HepG2 (cell line): ENCODE measurements around the gene IRAK3. TPM values are rescaled to one million over a fixed set of nuclear protein-coding genes. Genes with fewer than 3 reads are reported as not detected.
A peak's percentile ranks its signal among the peaks of the same experiment; 100 is the strongest.

Source experiments
- ARNTL ChIP-seq: sonication (generic); formaldehyde crosslinking; IDR thresholded peaks from 2 replicates; pipeline ENCODE4 v1.4.0; 2020; ENCODE audit warnings: mild to moderate bottlenecking, missing genetic modification reagents
- BCL6 ChIP-seq: IDR thresholded peaks from 2 replicates; pipeline ENCODE4 v1.6.1; 2016; ENCODE audit warnings: missing genetic modification reagents, missing compliant biosample characterization
- EED ChIP-seq: sonication (generic); formaldehyde crosslinking; IDR thresholded peaks from 2 replicates; pipeline ENCODE4 v1.5.0; 2020; ENCODE audit warnings: mild to moderate bottlenecking, missing genetic modification reagents
- FOSL1 ChIP-seq: sonication (generic); formaldehyde crosslinking; IDR thresholded peaks from 2 replicates; pipeline ENCODE4 v1.9.0; 2021; ENCODE audit warnings: missing genetic modification reagents, borderline replicate concordance
- FOXA3 ChIP-seq: IDR thresholded peaks from 2 replicates; pipeline ENCODE4 v1.6.1; 2016; ENCODE audit warnings: missing genetic modification reagents, missing compliant biosample characterization
- GZF1 ChIP-seq: sonication (generic); formaldehyde crosslinking; IDR thresholded peaks from 2 replicates; pipeline ENCODE4 v1.5.1; 2020; ENCODE audit warnings: mild to moderate bottlenecking, missing genetic modification reagents
- HNRNPLL ChIP-seq: fragments of 200-400 bp; formaldehyde crosslinking; IDR thresholded peaks from 2 replicates; pipeline ENCODE4 v1.6.1; 2017; ENCODE audit warnings: mild to moderate bottlenecking, low read depth, low read length; ENCODE audit not compliant: poor library complexity, severe bottlenecking
- KDM5B ChIP-seq: sonication (generic); formaldehyde crosslinking; IDR thresholded peaks from 2 replicates; pipeline ENCODE4 v1.4.0; 2020; ENCODE audit warnings: missing genetic modification reagents, mild to moderate bottlenecking, borderline replicate concordance
- KDM6A ChIP-seq: IDR thresholded peaks from 2 replicates; pipeline ENCODE4 v1.6.1; 2016; ENCODE audit warnings: low read depth
- NFYC ChIP-seq: IDR thresholded peaks from 2 replicates; pipeline ENCODE4 v1.6.1; 2016; ENCODE audit warnings: missing genetic modification reagents, missing compliant biosample characterization
- RFXAP ChIP-seq: sonication (generic); formaldehyde crosslinking; IDR thresholded peaks from 2 replicates; pipeline ENCODE4 v1.4.0; 2020; ENCODE audit warnings: missing genetic modification reagents, borderline replicate concordance
- SAP130 ChIP-seq: IDR thresholded peaks from 2 replicates; pipeline ENCODE4 v1.6.1; 2016; ENCODE audit warnings: low read depth
- ZNF124 ChIP-seq: sonication (generic); formaldehyde crosslinking; IDR thresholded peaks from 2 replicates; pipeline ENCODE4 v1.4.0; 2020; ENCODE audit warnings: missing genetic modification reagents
- ZNF160 ChIP-seq: sonication (generic); formaldehyde crosslinking; IDR thresholded peaks from 2 replicates; pipeline ENCODE4 v1.8.0; 2022; ENCODE audit warnings: mild to moderate bottlenecking, inconsistent platforms, missing genetic modification reagents
- ZNF430 ChIP-seq: sonication (generic); formaldehyde crosslinking; IDR thresholded peaks from 2 replicates; pipeline ENCODE4 v1.9.0; 2021; ENCODE audit warnings: mild to moderate bottlenecking, missing genetic modification reagents
- ZNF878 ChIP-seq: sonication (generic); formaldehyde crosslinking; IDR thresholded peaks from 2 replicates; pipeline ENCODE4 v1.8.1; 2023; ENCODE audit warnings: mild to moderate bottlenecking, missing genetic modification reagents, moderate library complexity
- ZNF883 ChIP-seq: sonication (generic); formaldehyde crosslinking; IDR thresholded peaks from 2 replicates; pipeline ENCODE4 v1.5.1; 2020; ENCODE audit warnings: mild to moderate bottlenecking, missing genetic modification reagents; ENCODE audit errors: not compliant biosample characterization
- ZSCAN29 ChIP-seq: sonication (generic); formaldehyde crosslinking; conservative IDR thresholded peaks from 2 replicates; pipeline ENCODE4 v1.4.0; 2020; ENCODE audit warnings: mild to moderate bottlenecking, missing genetic modification reagents
- ZZZ3 ChIP-seq: sonication (generic); formaldehyde crosslinking; IDR thresholded peaks from 2 replicates; pipeline ENCODE4 v1.4.0; 2020; ENCODE audit warnings: missing genetic modification reagents, mild to moderate bottlenecking, borderline replicate concordance
- polyA plus RNA-seq, 8 experiments: library from polyadenylated mRNA; depleted of rRNA in 3 of 8; stranded (reverse) in 7 of 8; unstranded in 1 of 8; fragments of >200 nt; fragmentation: Illumina TruSeq in 4 of 8; extraction: Trizol in 4 of 8; gene quantifications; 2 replicates each; pipeline versions ENCODE4 v1.2.1 to v1.2.3, GENCODE V29; 2011 to 2016; ENCODE audit warnings: low read depth in 4 of 8, missing spikeins in 1 of 8, mixed read lengths in 1 of 8; ENCODE audit not compliant: insufficient read depth in 1 of 8
- total RNA-seq, 5 experiments: library from RNA; depleted of rRNA; stranded (reverse); fragments of >200 nt; fragmentation: Illumina TruSeq; extraction: Trizol; gene quantifications; 2 replicates each; pipeline ENCODE4 v1.2.3, GENCODE V29; 2016; ENCODE audit warnings: low read depth in 1 of 5
- TF ChIP-seq, protein P1 (sequence below): sonication (generic); formaldehyde crosslinking; IDR thresholded peaks from 2 replicates; pipeline ENCODE4 v1.4.0; 2020; ENCODE audit warnings: missing genetic modification reagents
- TF ChIP-seq, protein P2 (sequence below): IDR thresholded peaks from 2 replicates; pipeline ENCODE4 v1.6.1; 2016; ENCODE audit warnings: low read depth
- TF ChIP-seq, protein P3 (sequence below): sonication (generic); formaldehyde crosslinking; IDR thresholded peaks from 2 replicates; pipeline ENCODE4 v1.4.0; 2020; ENCODE audit warnings: missing genetic modification reagents

The IRAK3 gene
- total and polyA plus RNA-seq, 2 of the 13 experiments (the other 11 are each of a cell fraction or from before 2014, with no cell fraction given): 0.01 TPM; not detected in 1

DNA sequence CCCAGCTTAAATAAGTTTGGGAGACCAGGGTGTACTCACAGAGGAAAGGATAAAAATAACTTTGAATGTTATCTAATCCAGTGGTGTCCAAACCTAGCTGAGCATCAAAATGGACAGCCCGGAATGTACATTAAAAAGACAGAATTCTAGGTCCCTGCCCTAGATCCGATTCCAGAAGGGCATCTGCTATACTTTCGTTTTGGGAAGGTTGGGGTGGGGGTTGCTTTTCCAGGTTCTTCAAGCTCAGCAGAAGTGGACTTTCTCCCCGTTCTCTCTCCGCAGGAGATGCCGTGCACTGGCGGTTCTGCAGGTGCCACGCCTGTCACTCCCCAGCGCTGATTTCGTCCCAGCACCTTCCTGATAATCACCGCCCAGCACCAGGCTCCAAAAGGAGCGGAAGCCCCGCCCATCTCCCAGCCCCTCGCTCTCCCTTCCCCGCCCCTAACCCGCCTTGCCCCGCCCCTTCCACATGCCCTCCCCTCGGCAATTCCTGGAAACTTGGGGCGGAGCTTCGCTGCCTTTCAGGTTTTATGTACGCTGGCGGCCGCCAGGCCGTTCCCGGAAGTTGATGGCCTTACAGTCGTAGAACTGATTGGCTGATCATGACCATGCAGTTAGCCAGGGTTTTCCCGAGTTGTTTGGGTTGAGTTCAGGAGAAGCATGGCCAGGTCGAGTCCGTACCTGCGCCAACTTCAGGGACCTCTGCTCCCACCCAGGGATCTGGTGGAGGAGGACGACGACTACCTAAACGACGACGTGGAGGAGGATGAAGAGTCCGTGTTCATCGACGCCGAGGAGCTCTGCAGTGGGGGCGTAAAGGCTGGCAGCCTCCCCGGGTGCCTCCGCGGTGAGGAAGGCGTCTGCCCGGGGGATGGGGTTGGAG lies 113.2 kb downstream of the IRAK3 start, which contains the start of gene HELB (continued):
- TF ChIP-seq EED (CRISPR knock-in tag) (peak; percentile 72), ZNF430 (CRISPR knock-in tag) (peak; percentile 82), KDM6A (CRISPR knock-in tag) (no peak), ARNTL (CRISPR knock-in tag) (0 out of 2 replicates have a peak, but pooled peaks have one; percentile 40), RFXAP (CRISPR knock-in tag) (0 out of 2 replicates have a peak, but pooled peaks have one; percentile 34), ZZZ3 (peak; percentile 67; the same call in 1 of the 2 replicates), HNRNPLL (peak; percentile 76), FOXA3 (CRISPR knock-in tag) (peak; percentile 48), FOSL1 (CRISPR knock-in tag) (no peak), KDM5B (peak; percentile 92; the same call in 1 of the 2 replicates), BCL6 (CRISPR knock-in tag) (peak; percentile 99), ZNF883 (CRISPR knock-in tag) (peak; percentile 57), GZF1 (CRISPR knock-in tag) (no peak), ZNF878 (CRISPR knock-in tag) (peak; percentile 49; the same call in 1 of the 2 replicates), ZNF160 (peak; percentile 62; the same call in 1 of the 2 replicates), SAP130 (CRISPR knock-in tag) (peak; percentile 85), ZSCAN29 (0 out of 2 replicates have a peak, but pooled peaks have one; percentile 41), NFYC (CRISPR knock-in tag) (peak; percentile 65; the same call in 1 of the 2 replicates), ZNF124 (CRISPR knock-in tag) (no peak)
- TF ChIP-seq, protein P1, sequence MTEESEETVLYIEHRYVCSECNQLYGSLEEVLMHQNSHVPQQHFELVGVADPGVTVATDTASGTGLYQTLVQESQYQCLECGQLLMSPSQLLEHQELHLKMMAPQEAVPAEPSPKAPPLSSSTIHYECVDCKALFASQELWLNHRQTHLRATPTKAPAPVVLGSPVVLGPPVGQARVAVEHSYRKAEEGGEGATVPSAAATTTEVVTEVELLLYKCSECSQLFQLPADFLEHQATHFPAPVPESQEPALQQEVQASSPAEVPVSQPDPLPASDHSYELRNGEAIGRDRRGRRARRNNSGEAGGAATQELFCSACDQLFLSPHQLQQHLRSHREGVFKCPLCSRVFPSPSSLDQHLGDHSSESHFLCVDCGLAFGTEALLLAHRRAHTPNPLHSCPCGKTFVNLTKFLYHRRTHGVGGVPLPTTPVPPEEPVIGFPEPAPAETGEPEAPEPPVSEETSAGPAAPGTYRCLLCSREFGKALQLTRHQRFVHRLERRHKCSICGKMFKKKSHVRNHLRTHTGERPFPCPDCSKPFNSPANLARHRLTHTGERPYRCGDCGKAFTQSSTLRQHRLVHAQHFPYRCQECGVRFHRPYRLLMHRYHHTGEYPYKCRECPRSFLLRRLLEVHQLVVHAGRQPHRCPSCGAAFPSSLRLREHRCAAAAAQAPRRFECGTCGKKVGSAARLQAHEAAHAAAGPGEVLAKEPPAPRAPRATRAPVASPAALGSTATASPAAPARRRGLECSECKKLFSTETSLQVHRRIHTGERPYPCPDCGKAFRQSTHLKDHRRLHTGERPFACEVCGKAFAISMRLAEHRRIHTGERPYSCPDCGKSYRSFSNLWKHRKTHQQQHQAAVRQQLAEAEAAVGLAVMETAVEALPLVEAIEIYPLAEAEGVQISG: peak; percentile 69
- TF ChIP-seq, protein P2, sequence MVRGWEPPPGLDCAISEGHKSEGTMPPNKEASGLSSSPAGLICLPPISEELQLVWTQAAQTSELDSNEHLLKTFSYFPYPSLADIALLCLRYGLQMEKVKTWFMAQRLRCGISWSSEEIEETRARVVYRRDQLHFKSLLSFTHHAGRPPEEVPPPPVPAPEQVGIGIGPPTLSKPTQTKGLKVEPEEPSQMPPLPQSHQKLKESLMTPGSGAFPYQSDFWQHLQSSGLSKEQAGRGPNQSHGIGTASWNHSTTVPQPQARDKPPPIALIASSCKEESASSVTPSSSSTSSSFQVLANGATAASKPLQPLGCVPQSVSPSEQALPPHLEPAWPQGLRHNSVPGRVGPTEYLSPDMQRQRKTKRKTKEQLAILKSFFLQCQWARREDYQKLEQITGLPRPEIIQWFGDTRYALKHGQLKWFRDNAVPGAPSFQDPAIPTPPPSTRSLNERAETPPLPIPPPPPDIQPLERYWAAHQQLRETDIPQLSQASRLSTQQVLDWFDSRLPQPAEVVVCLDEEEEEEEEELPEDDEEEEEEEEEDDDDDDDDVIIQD (CRISPR knock-in tag): peak; percentile 70; the same call in 1 of the 2 replicates
- TF ChIP-seq, protein P3, sequence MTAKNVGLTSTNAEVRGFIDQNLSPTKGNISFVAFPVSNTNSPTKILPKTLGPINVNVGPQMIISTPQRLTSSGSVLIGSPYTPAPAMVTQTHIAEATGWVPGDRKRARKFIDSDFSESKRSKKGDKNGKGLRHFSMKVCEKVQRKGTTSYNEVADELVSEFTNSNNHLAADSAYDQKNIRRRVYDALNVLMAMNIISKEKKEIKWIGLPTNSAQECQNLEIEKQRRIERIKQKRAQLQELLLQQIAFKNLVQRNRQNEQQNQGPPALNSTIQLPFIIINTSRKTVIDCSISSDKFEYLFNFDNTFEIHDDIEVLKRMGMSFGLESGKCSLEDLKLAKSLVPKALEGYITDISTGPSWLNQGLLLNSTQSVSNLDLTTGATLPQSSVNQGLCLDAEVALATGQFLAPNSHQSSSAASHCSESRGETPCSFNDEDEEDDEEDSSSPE (CRISPR knock-in tag): peak; percentile 28; the same call in 1 of the 2 replicates
